HepG2 (cell line): ENCODE data around the gene NT5DC2. TPM values are rescaled to one million over a fixed set of nuclear protein-coding genes. Genes with fewer than 3 reads are reported as not detected.

ENCODE experiments used
- ATF7-NPFF ChIP-seq: sonication (generic); formaldehyde crosslinking; IDR thresholded peaks from 2 replicates; pipeline ENCODE4 v1.8.1; 2023; ENCODE audit warnings: mild to moderate bottlenecking, low read depth, missing genetic modification reagents, moderate library complexity
- BCL6 ChIP-seq: IDR thresholded peaks from 2 replicates; pipeline ENCODE4 v1.6.1; 2016; ENCODE audit warnings: missing genetic modification reagents, missing compliant biosample characterization
- BORCS8-MEF2B ChIP-seq: sonication (generic); formaldehyde crosslinking; IDR thresholded peaks from 2 replicates; pipeline ENCODE4 v1.8.0; 2022; ENCODE audit warnings: mild to moderate bottlenecking, missing genetic modification reagents
- CBX5 ChIP-seq: sonication (generic); formaldehyde crosslinking; IDR thresholded peaks from 2 replicates; pipeline ENCODE4 v1.4.0; 2020; ENCODE audit warnings: missing genetic modification reagents, borderline replicate concordance
- CREB3 ChIP-seq: sonication (generic); formaldehyde crosslinking; IDR thresholded peaks from 2 replicates; pipeline ENCODE4 v1.5.0; 2020; ENCODE audit warnings: missing genetic modification reagents
- DBP ChIP-seq: sonication (generic); formaldehyde crosslinking; IDR thresholded peaks from 2 replicates; pipeline ENCODE4 v1.4.0; 2020; ENCODE audit warnings: missing genetic modification reagents; ENCODE audit errors: not compliant biosample characterization
- FLYWCH1 ChIP-seq: sonication (generic); formaldehyde crosslinking; IDR thresholded peaks from 2 replicates; pipeline ENCODE4 v1.8.1; 2023; ENCODE audit warnings: mild to moderate bottlenecking, missing genetic modification reagents
- FOXA3 ChIP-seq: IDR thresholded peaks from 2 replicates; pipeline ENCODE4 v1.6.1; 2016; ENCODE audit warnings: missing genetic modification reagents, missing compliant biosample characterization
- HNRNPL ChIP-seq: fragments of 200-400 bp; formaldehyde crosslinking; IDR thresholded peaks from 2 replicates; pipeline ENCODE4 v1.6.1; 2017; ENCODE audit warnings: mild to moderate bottlenecking, low read depth, low read length
- IKZF5 ChIP-seq: IDR thresholded peaks from 2 replicates; pipeline ENCODE4 v1.6.1; 2018; ENCODE audit warnings: missing genetic modification reagents, mild to moderate bottlenecking, missing compliant biosample characterization
- MATR3 ChIP-seq: sonication (generic); formaldehyde crosslinking; IDR thresholded peaks from 2 replicates; pipeline ENCODE4 v1.4.0; 2020; ENCODE audit warnings: missing genetic modification reagents
- MTA3 ChIP-seq: sonication (generic); formaldehyde crosslinking; IDR thresholded peaks from 2 replicates; pipeline ENCODE4 v1.4.0; 2020; ENCODE audit warnings: missing genetic modification reagents
- PPARG ChIP-seq: conservative IDR thresholded peaks from 2 replicates; pipeline ENCODE4 v1.6.1; 2016; ENCODE audit warnings: missing biosample characterization, missing genetic modification reagents
- RARA ChIP-seq: IDR thresholded peaks from 2 replicates; pipeline ENCODE4 v1.6.1; 2016; ENCODE audit warnings: missing genetic modification reagents, missing compliant biosample characterization
- RBM39 ChIP-seq: fragments of 200-400 bp; formaldehyde crosslinking; IDR thresholded peaks from one replicate; pipeline ENCODE4 v1.6.1; 2018; ENCODE audit warnings: antibody characterized with exemption, mild to moderate bottlenecking, low read depth, low read length; ENCODE audit not compliant: poor library complexity, severe bottlenecking
- SCMH1 ChIP-seq: sonication (generic); formaldehyde crosslinking; IDR thresholded peaks from 2 replicates; pipeline ENCODE4 v1.9.0; 2021; ENCODE audit warnings: missing genetic modification reagents, mild to moderate bottlenecking, borderline replicate concordance
- TARDBP ChIP-seq: sonication (generic); formaldehyde crosslinking; IDR thresholded peaks from 2 replicates; pipeline ENCODE4 v1.8.0; 2022; ENCODE audit warnings: mild to moderate bottlenecking, missing genetic modification reagents
- U2AF2 ChIP-seq: fragments of 200-400 bp; formaldehyde crosslinking; IDR thresholded peaks from 2 replicates; pipeline ENCODE4 v1.6.1; 2017; ENCODE audit warnings: low read depth, mild to moderate bottlenecking, low read length
- ZBTB20 ChIP-seq: sonication (generic); formaldehyde crosslinking; IDR thresholded peaks from 2 replicates; pipeline ENCODE4 v1.8.1; 2023; ENCODE audit warnings: missing genetic modification reagents, low read depth, mild to moderate bottlenecking, borderline replicate concordance
- ZFP1 ChIP-seq: IDR thresholded peaks from 2 replicates; pipeline ENCODE4 v1.6.1; 2016
- ZNF17 ChIP-seq: sonication (generic); formaldehyde crosslinking; IDR thresholded peaks from 2 replicates; pipeline ENCODE4 v1.5.0; 2020; ENCODE audit warnings: mild to moderate bottlenecking, missing genetic modification reagents
- ZNF607 ChIP-seq: sonication (generic); formaldehyde crosslinking; IDR thresholded peaks from 2 replicates; pipeline ENCODE4 v1.5.1; 2020; ENCODE audit warnings: missing genetic modification reagents, mild to moderate bottlenecking, borderline replicate concordance
- ZNF678 ChIP-seq: sonication (generic); formaldehyde crosslinking; IDR thresholded peaks from 2 replicates; pipeline ENCODE4 v1.4.0; 2020; ENCODE audit warnings: mild to moderate bottlenecking, missing genetic modification reagents
- ZNF776 ChIP-seq: sonication (generic); formaldehyde crosslinking; IDR thresholded peaks from 2 replicates; pipeline ENCODE4 v1.4.0; 2020; ENCODE audit warnings: mild to moderate bottlenecking, missing genetic modification reagents
- ZSCAN25 ChIP-seq: sonication (generic); formaldehyde crosslinking; IDR thresholded peaks from 2 replicates; pipeline ENCODE4 v1.8.0; 2022; ENCODE audit warnings: mild to moderate bottlenecking, missing genetic modification reagents
- polyA plus RNA-seq, 8 experiments: library from polyadenylated mRNA; depleted of rRNA in 3 of 8; stranded (reverse) in 7 of 8; unstranded in 1 of 8; fragments of >200 nt; fragmentation: Illumina TruSeq in 4 of 8; extraction: Trizol in 4 of 8; gene quantifications; 2 replicates each; pipeline versions ENCODE4 v1.2.1 to v1.2.3, GENCODE V29; 2011 to 2016; ENCODE audit warnings: low read depth in 4 of 8, missing spikeins in 1 of 8, mixed read lengths in 1 of 8; ENCODE audit not compliant: insufficient read depth in 1 of 8
- total RNA-seq, 5 experiments: library from RNA; depleted of rRNA; stranded (reverse); fragments of >200 nt; fragmentation: Illumina TruSeq; extraction: Trizol; gene quantifications; 2 replicates each; pipeline ENCODE4 v1.2.3, GENCODE V29; 2016; ENCODE audit warnings: low read depth in 1 of 5

NT5DC2 gene
- total and polyA plus RNA-seq, 2 of the 13 experiments (the other 11 are each of a cell fraction or from before 2014, with no cell fraction given) = 131 to 240 TPM

- no peak for TF ChIP-seq DBP (CRISPR knock-in tag)
- no peak for TF ChIP-seq U2AF2
- TF ChIP-seq ZSCAN25 (CRISPR knock-in tag) = peak; percentile 68
- TF ChIP-seq TARDBP (CRISPR knock-in tag) = no peak
- no peak for TF ChIP-seq BCL6 (CRISPR knock-in tag)
- TF ChIP-seq ZNF776 (CRISPR knock-in tag) = peak; percentile 62
- TF ChIP-seq CBX5 (CRISPR knock-in tag) = no peak
- no peak for TF ChIP-seq FOXA3
- no peak for TF ChIP-seq ZFP1 (CRISPR knock-in tag)
- no peak; the same call in 1 of the 2 replicates for TF ChIP-seq IKZF5
- TF ChIP-seq SCMH1 (CRISPR knock-in tag) = no peak
- no peak for TF ChIP-seq ZNF607 (CRISPR knock-in tag)
- TF ChIP-seq CREB3 (CRISPR knock-in tag) = peak; percentile 71; the same call in 1 of the 2 replicates
- no peak for TF ChIP-seq MTA3 (CRISPR knock-in tag)
- TF ChIP-seq FLYWCH1 (CRISPR knock-in tag) = no peak
- TF ChIP-seq ATF7-NPFF (CRISPR knock-in tag) = no peak; the same call in 1 of the 2 replicates
- no peak for TF ChIP-seq MATR3 (CRISPR knock-in tag)
- no peak for TF ChIP-seq RBM39
- no peak for TF ChIP-seq ZNF17 (CRISPR knock-in tag)
- TF ChIP-seq RARA (CRISPR knock-in tag) = no peak
- no peak for TF ChIP-seq ZBTB20 (CRISPR knock-in tag)
- no peak; the same call in 1 of the 2 replicates for TF ChIP-seq ZNF678 (CRISPR knock-in tag)
- no peak for TF ChIP-seq PPARG (CRISPR knock-in tag)
- TF ChIP-seq BORCS8-MEF2B = no peak; the same call in 1 of the 2 replicates
- TF ChIP-seq HNRNPL = peak; percentile 73
These were observed 875 bp upstream of the NT5DC2 start (continued) for GRCh38 chr3:52534281-52535183.
